ENCODE measurements around the gene FHIT. TPM values are rescaled to one million over a fixed set of nuclear protein-coding genes. Genes with fewer than 3 reads are reported as not detected.

FHIT gene
- total RNA-seq, 1 donor: 2.2 TPM

GRCh38 chr3:60953351-60953750, 297.9 kb downstream of the FHIT start:
- no peak overlapping the region for H3K4me3 ChIP-seq (ENCODE audit: low read depth, low read length)
- TF ChIP-seq CTCF (IDR thresholded peaks at IDR 0.05; ENCODE audit: insufficient read depth, low read depth, low read length): no peak
- peak; percentile 50 for DNase-seq (ENCODE audit: low read depth)

- DNase-seq (ENCODE audit: low read depth): no peak
- no peak overlapping the region for H3K4me3 ChIP-seq (ENCODE audit: low read depth, low read length)
- TF ChIP-seq CTCF (IDR thresholded peaks at IDR 0.05; ENCODE audit: insufficient read depth, low read depth, low read length): no peak
These were observed 299.2 kb downstream of the FHIT start for GRCh38 chr3:60952055-60952454.

- H3K4me3 ChIP-seq (ENCODE audit: low read depth, low read length): no peak overlapping the region
- no peak for DNase-seq (ENCODE audit: low read depth)
- no peak for TF ChIP-seq CTCF (IDR thresholded peaks at IDR 0.05; ENCODE audit: insufficient read depth, low read depth, low read length)
These were observed 302.1 kb downstream of the FHIT start for GRCh38 chr3:60949146-60949545.

GRCh38 chr3:60948488-60948887, 302.8 kb downstream of the FHIT start:
- no peak overlapping the region for H3K4me3 ChIP-seq (ENCODE audit: low read depth, low read length)
- peak; percentile 28 for DNase-seq (ENCODE audit: low read depth)
- TF ChIP-seq CTCF (IDR thresholded peaks at IDR 0.05; ENCODE audit: insufficient read depth, low read depth, low read length): peak; percentile 27

- H3K4me3 ChIP-seq (ENCODE audit: low read depth, low read length): no peak overlapping the region
- peak; percentile 37 for DNase-seq (ENCODE audit: low read depth)
- TF ChIP-seq CTCF (IDR thresholded peaks at IDR 0.05; ENCODE audit: insufficient read depth, low read depth, low read length): no peak
These were observed 315.5 kb downstream of the FHIT start for GRCh38 chr3:60935709-60936108.

- no peak for TF ChIP-seq CTCF (IDR thresholded peaks at IDR 0.05; ENCODE audit: insufficient read depth, low read depth, low read length)
- H3K4me3 ChIP-seq (ENCODE audit: low read depth, low read length): no peak overlapping the region
- no peak for DNase-seq (ENCODE audit: low read depth)
These were observed 317.4 kb downstream of the FHIT start for GRCh38 chr3:60933824-60934223.

GRCh38 chr3:60932643-60933042, 318.6 kb downstream of the FHIT start:
- TF ChIP-seq CTCF (IDR thresholded peaks at IDR 0.05; ENCODE audit: insufficient read depth, low read depth, low read length): no peak
- no peak for DNase-seq (ENCODE audit: low read depth)
- no peak overlapping the region for H3K4me3 ChIP-seq (ENCODE audit: low read depth, low read length)

Data from fibroblast of villous mesenchyme (primary cell).